Measurements from ENCODE around the gene EML4.

The EML4 gene

GRCh38 chr2:42194428-42194827 lies 25.3 kb downstream of the EML4 start:
- no peak for DNase-seq (ENCODE audit: low read depth in 2 of 2)

- no peak for DNase-seq (ENCODE audit: low read depth in 2 of 2)
Measured at GRCh38 chr2:42195559-42195958, 26.4 kb downstream of the EML4 start.

GRCh38 chr2:42196070-42196402 lies 26.9 kb downstream of the EML4 start:
- DNase-seq (ENCODE audit: low read depth in 2 of 2): no peak

GRCh38 chr2:42196403-42197267 lies 27.5 kb downstream of the EML4 start:
- DNase-seq (ENCODE audit: low read depth in 2 of 2): no peak

- DNase-seq (ENCODE audit: low read depth in 2 of 2): no peak
Measured at GRCh38 chr2:42197792-42198191, 28.6 kb downstream of the EML4 start.

GRCh38 chr2:42198466-42198865 lies 29.3 kb downstream of the EML4 start:
- no peak for DNase-seq (ENCODE audit: low read depth in 2 of 2)

GRCh38 chr2:42199002-42199401 lies 29.8 kb downstream of the EML4 start:
- no peak for DNase-seq (ENCODE audit: low read depth in 2 of 2)

GRCh38 chr2:42199626-42200025 lies 30.5 kb downstream of the EML4 start:
- DNase-seq (ENCODE audit: low read depth in 2 of 2): no peak

- DNase-seq (ENCODE audit: low read depth in 2 of 2): no peak
Measured at GRCh38 chr2:42200926-42201855, 32.0 kb downstream of the EML4 start.

DNA sequence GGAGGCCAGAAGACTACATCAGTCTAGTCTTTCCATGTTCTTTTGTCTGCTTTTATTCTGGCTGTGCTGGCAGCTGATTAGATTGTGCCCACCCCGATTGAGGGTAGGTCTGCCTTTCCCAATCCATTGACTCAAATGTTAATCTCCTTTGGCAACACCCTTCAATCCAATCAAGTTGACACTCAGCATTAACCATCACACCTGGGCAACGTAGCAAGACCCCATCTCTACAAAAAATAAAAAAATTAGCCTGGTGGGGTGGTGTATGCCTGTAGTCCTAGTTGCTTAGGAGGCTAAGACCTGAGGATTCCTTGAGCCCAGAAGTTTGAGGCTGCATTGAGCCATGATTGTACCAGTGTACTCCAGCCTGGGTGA lies 33.5 kb downstream of the EML4 start:
- no peak for DNase-seq (ENCODE audit: low read depth in 2 of 2)

DNA sequence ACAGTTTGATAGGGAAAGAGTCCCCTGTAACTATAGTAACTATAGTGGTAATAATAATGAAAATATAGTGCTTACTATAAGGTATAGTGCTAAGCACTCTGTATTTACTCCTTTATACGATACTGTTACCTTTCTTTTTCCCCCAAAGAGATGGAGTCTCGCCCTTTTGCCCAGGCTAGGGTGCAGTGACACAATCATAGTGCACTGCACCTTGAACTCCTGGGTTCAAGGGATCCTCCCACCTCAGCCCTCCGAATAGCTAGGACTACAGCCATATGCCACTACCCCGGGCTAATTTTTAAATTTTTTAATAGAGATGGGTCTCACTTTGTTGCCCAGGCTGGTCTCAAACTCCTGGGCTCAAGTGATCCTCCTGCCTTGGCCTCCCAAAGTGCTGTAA lies 34.6 kb downstream of the EML4 start:
- no peak for DNase-seq (ENCODE audit: low read depth in 2 of 2)

GRCh38 chr2:42205337-42205736 lies 36.2 kb downstream of the EML4 start:
- DNase-seq (ENCODE audit: low read depth in 2 of 2): no peak

DNA sequence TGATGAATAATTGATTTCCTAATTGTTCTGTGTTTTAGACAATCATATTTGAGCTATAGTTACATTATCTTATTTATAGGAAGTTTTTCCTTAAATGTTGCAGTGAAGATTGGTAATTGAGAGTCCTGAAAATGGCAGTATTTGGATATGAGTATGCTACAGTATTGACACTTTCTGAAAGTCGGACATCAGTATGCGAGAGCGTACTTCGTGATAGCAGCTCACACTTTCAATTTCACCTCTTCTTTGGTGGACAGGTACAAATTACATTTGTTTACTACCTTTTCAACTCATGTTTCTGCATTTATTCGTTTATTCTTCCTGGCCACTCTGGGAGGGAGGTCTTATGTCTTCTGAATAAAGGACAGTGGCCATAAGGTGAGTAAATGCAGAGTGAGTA lies 38.7 kb downstream of the EML4 start:
- DNase-seq (ENCODE audit: low read depth in 2 of 2): no peak

DNA sequence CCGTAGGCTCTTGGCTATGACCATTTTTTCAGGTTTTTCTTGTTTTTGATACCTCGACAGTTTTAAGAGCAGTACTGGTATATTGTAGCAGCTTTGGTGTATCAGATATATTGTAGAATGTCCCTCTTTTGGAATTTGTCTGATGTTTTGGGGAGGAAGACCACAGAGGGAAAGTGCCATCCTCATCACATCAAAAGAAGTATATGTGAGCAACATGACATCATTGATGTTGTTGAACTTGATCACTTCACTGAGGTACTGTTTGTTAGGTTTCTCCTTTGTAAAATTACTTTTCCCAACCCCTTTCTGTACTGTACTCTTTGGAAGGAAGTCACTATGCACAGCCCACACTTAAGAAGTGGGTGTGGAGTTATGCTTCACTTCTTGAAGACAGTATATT lies 41.0 kb downstream of the EML4 start:
- DNase-seq (ENCODE audit: low read depth in 2 of 2): no peak

DNA sequence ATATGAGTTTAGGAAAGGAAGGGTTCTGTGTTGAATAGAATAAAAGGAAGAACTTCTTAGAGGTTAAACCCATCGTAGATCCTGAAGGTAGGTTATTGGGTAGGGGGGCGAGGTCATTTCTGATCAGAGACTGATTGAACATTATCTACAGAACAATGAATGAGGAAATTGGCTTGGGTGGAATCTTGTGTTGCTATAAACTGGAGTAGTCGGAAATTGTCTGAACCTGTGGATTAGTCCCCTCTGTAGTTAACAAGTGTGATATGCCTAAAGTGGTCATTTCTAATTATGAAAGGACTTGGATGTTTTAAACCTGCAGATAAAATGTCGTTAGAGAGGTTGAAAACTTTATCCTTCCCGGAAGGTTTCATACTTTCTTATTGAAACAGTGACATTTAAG lies 42.1 kb downstream of the EML4 start:
- DNase-seq (ENCODE audit: low read depth in 2 of 2): no peak

DNA sequence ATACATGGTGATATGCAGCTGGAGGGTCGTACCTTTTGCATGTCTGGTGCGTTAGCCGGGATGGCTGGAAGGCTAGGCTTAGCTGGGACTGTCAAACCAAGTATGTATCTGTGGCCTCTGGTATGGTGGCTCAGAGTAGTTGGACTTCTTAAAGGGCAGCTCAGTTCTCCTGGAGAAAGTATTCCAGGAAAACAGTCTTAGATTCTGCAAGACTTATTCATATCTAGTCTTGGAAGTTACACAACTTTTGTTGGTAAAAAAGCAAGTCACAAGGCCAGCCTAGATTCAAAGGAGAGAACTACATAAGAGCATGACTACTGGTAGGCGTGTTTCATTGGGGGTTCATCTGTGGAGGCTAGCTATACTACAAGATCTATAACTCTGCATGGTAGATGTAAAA lies 45.5 kb downstream of the EML4 start:
- DNase-seq (ENCODE audit: low read depth in 2 of 2): no peak

GRCh38 chr2:42216694-42217093 lies 47.5 kb downstream of the EML4 start:
- DNase-seq (ENCODE audit: low read depth in 2 of 2): no peak

- no peak for DNase-seq (ENCODE audit: low read depth in 2 of 2)
Measured at GRCh38 chr2:42217307-42217706, 48.2 kb downstream of the EML4 start.

DNA sequence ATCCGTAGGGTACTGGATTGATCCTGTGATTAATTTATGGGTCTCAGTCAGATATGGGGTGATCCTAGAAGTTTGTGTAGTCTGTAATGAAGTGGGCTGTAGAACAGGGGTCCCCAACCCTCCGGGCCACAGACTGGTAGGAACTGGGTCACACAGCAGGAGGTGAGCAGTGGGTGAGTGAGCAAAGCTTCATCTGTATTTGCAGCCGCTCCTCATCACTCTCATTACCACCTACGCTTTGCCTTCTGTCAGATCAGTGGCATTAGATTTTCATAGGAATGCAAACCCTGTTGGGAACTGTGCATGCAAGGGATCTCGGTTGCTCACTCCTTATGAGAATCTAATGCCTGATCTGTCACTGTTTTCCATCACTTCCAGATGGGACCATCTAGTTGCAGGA lies 48.8 kb downstream of the EML4 start:
- DNase-seq (ENCODE audit: low read depth in 2 of 2): no peak

DNA sequence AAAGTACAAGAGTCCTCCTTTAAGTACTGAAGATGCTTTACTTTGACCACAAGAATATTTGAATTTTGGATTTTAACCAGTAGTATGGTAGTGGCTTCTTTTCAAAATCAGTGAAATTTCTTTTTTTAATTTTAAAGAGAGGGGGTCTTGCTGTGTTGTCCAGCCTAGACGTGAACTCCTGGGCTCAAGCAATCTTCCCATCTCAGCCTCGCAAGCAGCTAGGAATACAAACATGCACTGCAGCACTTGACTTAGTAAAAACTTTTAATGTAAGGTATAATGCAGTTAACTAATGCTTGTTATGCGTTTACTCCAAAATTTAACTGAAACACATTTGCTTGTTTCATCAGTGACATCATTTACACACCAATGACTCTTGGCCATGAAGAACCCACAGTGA lies 49.6 kb downstream of the EML4 start:
- DNase-seq (ENCODE audit: low read depth in 2 of 2): no peak

- no peak for DNase-seq (ENCODE audit: low read depth in 2 of 2)
Measured at GRCh38 chr2:42219160-42219559, 50.0 kb downstream of the EML4 start.

- DNase-seq (ENCODE audit: low read depth in 2 of 2): no peak
Measured at GRCh38 chr2:42220566-42220965, 51.4 kb downstream of the EML4 start.
